ENCODE data around the gene TMEM11. TPM values are rescaled to one million over a fixed set of nuclear protein-coding genes. Genes with fewer than 3 reads are reported as not detected.
"Not testable (repeated sequence)": the region's sequence is repeated elsewhere in the genome, so short reads cannot be mapped to it uniquely, and the experiment has no call there.

TMEM11 gene
- total RNA-seq, 2 donors from 2014 or later = 26.3 to 28.0 TPM

GRCh38 chr17:21193031-21193430, 20.9 kb downstream of the TMEM11 start:
- Mint-ChIP-seq H3K27me3 (ENCODE audit: insufficient read depth) (no peaks in the 10 kb centered on the region), H3K9me3 (no peaks in the 10 kb centered on the region), H3K4me1 (no peaks in the 10 kb centered on the region), H3K36me3 (ENCODE audit: low read depth) (peaks cover 58% of the 10 kb centered on the region), H3K27ac (no peak overlapping the region), H3K4me3 (no peak overlapping the region)
- Histone ChIP-seq H3K9me3 (ENCODE audit: control insufficient read depth, low read length) (no peaks in the 10 kb centered on the region), H3K4me3 (ENCODE audit: low read length) (no peak overlapping the region), H3K9ac (ENCODE audit: extremely low read depth, low read length, poor library complexity, severe bottlenecking) (no peak overlapping the region), H3K27me3 (ENCODE audit: control insufficient read depth, insufficient read depth, low read length, poor library complexity, severe bottlenecking) (no peaks in the 10 kb centered on the region), H3K27ac (ENCODE audit: low read depth, low read length) (no peak overlapping the region), H3K4me1 (ENCODE audit: control insufficient read depth, insufficient read depth, low read length) (no peaks in the 10 kb centered on the region), H3K36me3 (ENCODE audit: control insufficient read depth, insufficient read depth, low read length) (peaks cover 77% of the 10 kb centered on the region)
- DNase-seq = no peak
- 86 to 90% methylated on average over 5 of the region's 5 CpGs for WGBS, 2 experiments (ENCODE audit: insufficient coverage in 1 of 2, insufficient read length in 1 of 2)
- no peak for TF ChIP-seq CTCF (conservative IDR thresholded peaks at IDR 0.05)

GRCh38 chr17:21192414-21192813, 21.5 kb downstream of the TMEM11 start:
- H3K27ac Mint-ChIP-seq; H3K4me1 ChIP-seq (ENCODE audit: control insufficient read depth, insufficient read depth, low read length); H3K9ac ChIP-seq (ENCODE audit: extremely low read depth, low read length, poor library complexity, severe bottlenecking); H3K9me3 Mint-ChIP-seq; H3K4me3 Mint-ChIP-seq; H3K27me3 Mint-ChIP-seq (ENCODE audit: insufficient read depth); DNase-seq; H3K9me3 ChIP-seq (ENCODE audit: control insufficient read depth, low read length); H3K4me3 ChIP-seq (ENCODE audit: low read length); H3K4me1 Mint-ChIP-seq; H3K27me3 ChIP-seq (ENCODE audit: control insufficient read depth, insufficient read depth, low read length, poor library complexity, severe bottlenecking); H3K27ac ChIP-seq (ENCODE audit: low read depth, low read length): not testable (repeated sequence)
- WGBS, 2 experiments (ENCODE audit: insufficient coverage in 1 of 2, insufficient read length in 1 of 2) = 98% methylated on average over 6 to 7 of the region's 7 CpGs
- peaks cover 51% of the 10 kb centered on the region for H3K36me3 Mint-ChIP-seq (ENCODE audit: low read depth)
- peaks cover 70% of the 10 kb centered on the region for H3K36me3 ChIP-seq (ENCODE audit: control insufficient read depth, insufficient read depth, low read length)

- TF ChIP-seq CTCF (conservative IDR thresholded peaks at IDR 0.05) = no peak
- WGBS, 2 experiments (ENCODE audit: insufficient coverage in 1 of 2, insufficient read length in 1 of 2) = 90 to 92% methylated on average over 2 of the region's 2 CpGs
Measured at GRCh38 chr17:21191698-21192097, 22.3 kb downstream of the TMEM11 start.

GRCh38 chr17:21190078-21190477, 23.9 kb downstream of the TMEM11 start:
- H3K27ac ChIP-seq (ENCODE audit: low read depth, low read length) = no peak overlapping the region
- no peaks in the 10 kb centered on the region for H3K27me3 ChIP-seq (ENCODE audit: control insufficient read depth, insufficient read depth, low read length, poor library complexity, severe bottlenecking)
- DNase-seq = no peak
- 92 to 100% methylated on average over 4 to 6 of the region's 6 CpGs for WGBS, 2 experiments (ENCODE audit: insufficient coverage in 1 of 2, insufficient read length in 1 of 2)
- H3K4me3 ChIP-seq (ENCODE audit: low read length) = no peak overlapping the region
- H3K9ac ChIP-seq (ENCODE audit: extremely low read depth, low read length, poor library complexity, severe bottlenecking) = no peak overlapping the region
- Mint-ChIP-seq H3K36me3 (ENCODE audit: low read depth) (peaks cover 49% of the 10 kb centered on the region), H3K4me1 (no peaks in the 10 kb centered on the region), H3K27me3 (ENCODE audit: insufficient read depth) (no peaks in the 10 kb centered on the region), H3K9me3 (no peaks in the 10 kb centered on the region), H3K27ac (no peak overlapping the region), H3K4me3 (no peak overlapping the region)
- TF ChIP-seq CTCF (conservative IDR thresholded peaks at IDR 0.05) = no peak
- peaks cover 64% of the 10 kb centered on the region for H3K36me3 ChIP-seq (ENCODE audit: control insufficient read depth, insufficient read depth, low read length)
- no peaks in the 10 kb centered on the region for H3K9me3 ChIP-seq (ENCODE audit: control insufficient read depth, low read length)
- H3K4me1 ChIP-seq (ENCODE audit: control insufficient read depth, insufficient read depth, low read length) = no peaks in the 10 kb centered on the region

More at GRCh38 chr17:21191698-21192097, 22.3 kb downstream of the TMEM11 start:
- Histone ChIP-seq H3K27ac (ENCODE audit: low read depth, low read length) (no peak overlapping the region), H3K27me3 (ENCODE audit: control insufficient read depth, insufficient read depth, low read length, poor library complexity, severe bottlenecking) (no peaks in the 10 kb centered on the region), H3K4me1 (ENCODE audit: control insufficient read depth, insufficient read depth, low read length) (no peaks in the 10 kb centered on the region), H3K36me3 (ENCODE audit: control insufficient read depth, insufficient read depth, low read length) (peaks cover 65% of the 10 kb centered on the region), H3K9ac (ENCODE audit: extremely low read depth, low read length, poor library complexity, severe bottlenecking) (no peak overlapping the region), H3K9me3 (ENCODE audit: control insufficient read depth, low read length) (no peaks in the 10 kb centered on the region), H3K4me3 (ENCODE audit: low read length) (no peak overlapping the region)
- H3K36me3 Mint-ChIP-seq (ENCODE audit: low read depth) = peaks cover 46% of the 10 kb centered on the region
- H3K4me1 Mint-ChIP-seq = no peaks in the 10 kb centered on the region
- DNase-seq = no peak
- no peak overlapping the region for H3K27ac Mint-ChIP-seq
- no peaks in the 10 kb centered on the region for H3K27me3 Mint-ChIP-seq (ENCODE audit: insufficient read depth)
- no peak overlapping the region for H3K4me3 Mint-ChIP-seq
- no peaks in the 10 kb centered on the region for H3K9me3 Mint-ChIP-seq
